Nephron progenitor cell (in vitro differentiated cells): Measurements from ENCODE around the gene IKBKE.

Experiments
- DNase-seq: peaks from one replicate; pipeline ENCODE4 v3.0.0; 2021
- H3K27ac Mint-ChIP-seq: 2 replicates; pipeline ENCODE4 v1.8.0; 2021; ENCODE audit warnings: mild to moderate bottlenecking, moderate library complexity, mixed read lengths
- H3K27me3 Mint-ChIP-seq: 2 replicates; pipeline ENCODE4 v1.8.0; 2021; ENCODE audit warnings: mild to moderate bottlenecking, low read depth, mixed read lengths; ENCODE audit not compliant: poor library complexity
- H3K36me3 Mint-ChIP-seq: 2 replicates; pipeline ENCODE4 v1.8.0; 2021; ENCODE audit warnings: low read depth, mixed read lengths
- H3K4me1 Mint-ChIP-seq: 2 replicates; pipeline ENCODE4 v1.8.0; 2021; ENCODE audit warnings: mixed read lengths
- H3K4me3 Mint-ChIP-seq: 2 replicates; pipeline ENCODE4 v1.8.0; 2021; ENCODE audit warnings: mild to moderate bottlenecking, moderate library complexity, mixed read lengths
- H3K9me3 Mint-ChIP-seq: 2 replicates; pipeline ENCODE4 v1.8.0; 2021; ENCODE audit warnings: mild to moderate bottlenecking, moderate library complexity, mixed read lengths
- CTCF ChIP-seq: fragments of 200-600 bp; sonication (generic); IDR thresholded peaks from 2 replicates; pipeline ENCODE4 v1.5.0; 2021; ENCODE audit warnings: antibody characterized with exemption

The IKBKE gene

DNA sequence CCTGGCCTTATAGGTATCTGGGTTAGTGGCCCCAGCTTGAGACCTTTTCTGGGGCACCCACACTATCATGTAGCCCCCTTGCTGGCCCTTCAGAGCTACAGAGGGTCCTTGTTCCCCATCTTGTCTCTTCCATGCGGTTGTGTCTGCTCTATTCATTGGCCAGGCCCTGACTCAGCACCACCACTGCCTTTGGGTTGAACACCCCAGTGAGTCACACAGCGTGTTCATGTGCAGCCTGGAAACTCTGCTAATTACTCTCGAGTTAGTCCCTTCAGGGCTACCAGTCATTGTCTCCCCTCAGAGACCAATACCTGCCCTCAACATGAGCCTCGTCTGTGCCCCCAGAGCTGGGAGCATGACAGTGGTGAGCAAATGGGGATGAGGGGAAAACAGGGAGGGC lies 28.2 kb upstream of the IKBKE start:
- peaks cover 18% of the 10 kb centered on the region for H3K4me1 Mint-ChIP-seq
- peaks cover 73% of the 10 kb centered on the region for H3K36me3 Mint-ChIP-seq
- no peak overlapping the region for H3K4me3 Mint-ChIP-seq
- H3K9me3 Mint-ChIP-seq: no peaks in the 10 kb centered on the region
- H3K27ac Mint-ChIP-seq: no peak overlapping the region
- no peak for DNase-seq
- TF ChIP-seq CTCF: no peak
- no peaks in the 10 kb centered on the region for H3K27me3 Mint-ChIP-seq

DNA sequence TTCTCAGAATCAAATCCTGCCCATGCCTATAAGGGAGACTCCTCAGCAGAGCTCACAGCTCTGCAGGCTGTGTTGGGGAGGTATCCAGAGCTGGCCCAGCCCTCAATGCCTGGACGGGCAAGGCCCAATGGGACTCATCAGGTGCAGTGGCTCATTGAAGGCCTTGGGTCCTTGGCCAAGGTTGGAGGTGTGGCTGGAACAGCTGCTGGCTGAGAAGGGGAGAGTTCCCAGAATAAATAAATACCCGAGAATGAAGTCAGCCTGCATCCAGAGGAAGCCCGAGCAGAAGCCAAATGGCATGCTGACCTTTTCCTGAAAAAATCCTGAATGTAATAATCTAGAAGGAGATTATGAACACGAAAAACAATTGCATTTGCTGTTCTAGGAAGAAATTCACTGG lies 25.2 kb upstream of the IKBKE start:
- Mint-ChIP-seq H3K4me1 (peaks cover 38% of the 10 kb centered on the region), H3K4me3 (no peak overlapping the region), H3K36me3 (peaks cover 72% of the 10 kb centered on the region), H3K27me3 (peaks cover 5% of the 10 kb centered on the region), H3K9me3 (no peaks in the 10 kb centered on the region), H3K27ac (no peak overlapping the region)
- TF ChIP-seq CTCF: no peak
- DNase-seq: no peak

DNA sequence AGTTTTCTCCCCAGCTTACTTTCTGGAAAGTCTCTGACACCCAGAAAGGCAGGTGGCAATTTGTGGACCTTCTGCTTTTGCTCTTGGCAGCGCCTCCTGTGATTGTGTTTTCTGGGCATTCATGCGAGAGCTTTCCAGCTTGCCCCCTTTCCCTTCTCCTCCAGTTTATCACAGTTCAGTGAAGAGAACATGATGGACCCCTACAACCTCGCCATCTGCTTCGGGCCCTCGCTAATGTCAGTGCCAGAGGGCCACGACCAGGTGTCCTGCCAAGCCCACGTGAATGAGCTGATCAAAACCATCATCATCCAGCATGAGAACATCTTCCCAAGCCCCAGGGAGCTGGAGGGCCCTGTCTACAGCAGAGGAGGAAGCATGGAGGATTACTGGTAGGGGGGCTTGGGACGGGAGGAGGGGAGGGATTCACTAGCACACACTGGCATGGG lies 24.3 kb upstream of the IKBKE start:
- Mint-ChIP-seq H3K27me3 (peaks cover 5% of the 10 kb centered on the region), H3K9me3 (no peaks in the 10 kb centered on the region), H3K4me3 (no peak overlapping the region), H3K27ac (no peak overlapping the region), H3K36me3 (peaks cover 70% of the 10 kb centered on the region), H3K4me1 (peaks cover 40% of the 10 kb centered on the region)
- DNase-seq: no peak
- TF ChIP-seq CTCF: no peak

DNA sequence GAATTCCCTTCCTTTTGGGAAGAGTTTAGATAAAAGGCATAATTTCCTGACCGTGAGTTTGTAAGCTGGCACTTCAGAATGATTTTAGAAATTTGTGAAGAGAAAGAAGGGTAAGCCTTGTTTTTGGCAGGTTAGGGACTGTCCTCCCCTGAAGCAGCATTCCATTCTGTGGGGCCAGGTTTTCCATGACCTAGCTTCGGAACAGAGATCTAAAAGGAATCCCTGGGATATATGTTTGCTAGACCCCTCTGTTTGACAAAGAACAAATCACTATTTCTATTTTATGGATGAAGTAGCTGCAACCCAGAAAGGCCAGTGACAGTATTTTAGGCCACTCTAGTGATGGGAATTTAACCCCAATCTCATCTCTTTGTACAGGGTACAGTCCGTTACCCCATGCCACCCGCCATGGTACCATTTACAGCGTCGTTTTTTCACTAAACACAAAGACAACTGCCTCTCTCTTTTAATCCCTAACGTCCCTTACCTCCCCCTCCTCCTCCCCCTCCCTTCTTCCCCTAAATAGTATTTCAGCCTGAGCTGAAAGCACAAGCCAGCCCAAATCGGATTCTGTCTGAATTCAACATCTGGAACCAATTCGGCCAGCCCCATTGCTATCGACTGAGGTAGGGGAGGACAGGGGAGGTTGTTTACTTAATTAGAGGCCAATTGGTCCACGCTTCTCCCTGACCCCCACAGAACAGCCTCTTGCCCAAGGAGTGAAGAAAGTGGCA lies 23.4 kb upstream of the IKBKE start:
- Mint-ChIP-seq H3K4me1 (peaks cover 49% of the 10 kb centered on the region), H3K36me3 (peaks cover 76% of the 10 kb centered on the region), H3K9me3 (no peaks in the 10 kb centered on the region), H3K27me3 (peaks cover 5% of the 10 kb centered on the region), H3K4me3 (no peak overlapping the region), H3K27ac (peak overlapping the region; percentile 75)
- no peak for TF ChIP-seq CTCF
- no peak for DNase-seq

DNA sequence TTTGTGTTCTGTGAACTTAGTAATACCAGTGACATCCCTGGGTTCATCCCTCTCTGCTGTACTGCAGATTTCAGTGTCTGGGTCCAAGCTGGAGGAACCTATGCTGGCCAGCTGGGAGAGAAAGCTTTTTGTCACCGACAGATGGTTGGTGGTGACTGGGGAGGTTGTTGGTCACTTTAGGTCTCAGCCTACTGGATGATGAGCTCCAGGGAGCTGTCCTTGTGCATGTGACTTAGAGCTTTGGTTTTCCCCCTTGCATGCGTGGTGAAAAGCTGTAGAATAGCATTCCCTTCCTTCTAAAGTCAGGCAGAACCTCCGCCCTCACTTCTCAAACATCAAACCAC lies 22.9 kb upstream of the IKBKE start:
- Mint-ChIP-seq H3K27ac (no peak overlapping the region), H3K27me3 (peaks cover 5% of the 10 kb centered on the region), H3K9me3 (no peaks in the 10 kb centered on the region), H3K4me1 (peaks cover 52% of the 10 kb centered on the region), H3K4me3 (no peak overlapping the region), H3K36me3 (peaks cover 75% of the 10 kb centered on the region)
- TF ChIP-seq CTCF: no peak
- no peak for DNase-seq

- H3K27ac Mint-ChIP-seq: peak overlapping the region; percentile 62
- H3K27me3 Mint-ChIP-seq: peaks cover 5% of the 10 kb centered on the region
- peaks cover 79% of the 10 kb centered on the region for H3K36me3 Mint-ChIP-seq
- no peak for DNase-seq
- TF ChIP-seq CTCF: no peak
- H3K9me3 Mint-ChIP-seq: no peaks in the 10 kb centered on the region
- H3K4me3 Mint-ChIP-seq: no peak overlapping the region
- peaks cover 52% of the 10 kb centered on the region for H3K4me1 Mint-ChIP-seq
Measured at GRCh38 chr1:206447792-206448191, 22.5 kb upstream of the IKBKE start.
